HG02852 (cell line): ENCODE measurements around the gene CGREF1.
"Not testable (repeated sequence)": the region's sequence is repeated elsewhere in the genome, so short reads cannot be mapped to it uniquely, and the experiment has no call there.

ENCODE experiments used
- ATAC-seq: cut with Tn5 transposase; IDR thresholded peaks from one replicate; pipeline ENCODE4 v1.9.1; 2021; ENCODE audit warnings: mild to moderate bottlenecking, moderate library complexity; ENCODE audit not compliant: unreplicated experiment

CGREF1 gene

GRCh38 chr2:27111392-27112078 lies 7.4 kb downstream of the CGREF1 start:
- ATAC-seq = not testable (repeated sequence)

GRCh38 chr2:27110603-27111352 lies 8.2 kb downstream of the CGREF1 start:
- not testable (repeated sequence) for ATAC-seq

- no peak for ATAC-seq
Measured at GRCh38 chr2:27109083-27109482, 9.8 kb downstream of the CGREF1 start.

GRCh38 chr2:27108221-27108620 lies 10.7 kb downstream of the CGREF1 start:
- no peak for ATAC-seq

- ATAC-seq = no peak
Measured at GRCh38 chr2:27105981-27106380, 12.9 kb downstream of the CGREF1 start.

- ATAC-seq = no peak
Measured at GRCh38 chr2:27102329-27102728, 16.6 kb downstream of the CGREF1 start.

- ATAC-seq = no peak
Measured at GRCh38 chr2:27100036-27100435, 18.9 kb downstream of the CGREF1 start.

GRCh38 chr2:27099334-27099955 lies 19.5 kb downstream of the CGREF1 start:
- ATAC-seq = no peak

GRCh38 chr2:27097341-27097740 lies 21.6 kb downstream of the CGREF1 start:
- ATAC-seq = no peak

- no peak for ATAC-seq
Measured at GRCh38 chr2:27096748-27097297, 22.1 kb downstream of the CGREF1 start.

- no peak for ATAC-seq
Measured at GRCh38 chr2:27095745-27096651, 22.9 kb downstream of the CGREF1 start.

- no peak for ATAC-seq
Measured at GRCh38 chr2:27095427-27095744, 23.5 kb downstream of the CGREF1 start.

GRCh38 chr2:27094353-27094984 lies 24.5 kb downstream of the CGREF1 start:
- ATAC-seq = no peak

GRCh38 chr2:27093430-27094352 lies 25.2 kb downstream of the CGREF1 start:
- ATAC-seq = no peak

GRCh38 chr2:27092696-27093429 lies 26.1 kb downstream of the CGREF1 start:
- no peak for ATAC-seq

GRCh38 chr2:27091746-27092695 lies 26.9 kb downstream of the CGREF1 start:
- no peak for ATAC-seq
